Measurements from ENCODE around the gene ZNRF2.

ZNRF2 gene

GRCh38 chr7:30321089-30321881, 36.9 kb downstream of the ZNRF2 start:
- Histone ChIP-seq H3K4me3 (ENCODE audit: low read length) (peak overlapping the region; percentile 0), H3K36me3 (ENCODE audit: control insufficient read depth, insufficient read depth, low read length) (no peaks in the 10 kb centered on the region), H3K27ac (ENCODE audit: low read depth, low read length) (peak overlapping the region; percentile 61), H3K4me1 (ENCODE audit: control insufficient read depth, insufficient read depth, low read length) (peaks cover 6% of the 10 kb centered on the region), H3K27me3 (ENCODE audit: control insufficient read depth, insufficient read depth, low read length) (no peaks in the 10 kb centered on the region), H3K9ac (ENCODE audit: low read length) (no peak overlapping the region)

GRCh38 chr7:30321882-30322192, 37.4 kb downstream of the ZNRF2 start:
- Histone ChIP-seq H3K36me3 (ENCODE audit: control insufficient read depth, insufficient read depth, low read length) (no peaks in the 10 kb centered on the region), H3K4me1 (ENCODE audit: control insufficient read depth, insufficient read depth, low read length) (peaks cover 6% of the 10 kb centered on the region), H3K27ac (ENCODE audit: low read depth, low read length) (peak overlapping the region; percentile 61), H3K27me3 (ENCODE audit: control insufficient read depth, insufficient read depth, low read length) (no peaks in the 10 kb centered on the region), H3K4me3 (ENCODE audit: low read length) (peak overlapping the region; percentile 0), H3K9ac (ENCODE audit: low read length) (no peak overlapping the region)

GRCh38 chr7:30322271-30323005, 38.0 kb downstream of the ZNRF2 start:
- Histone ChIP-seq H3K4me3 (ENCODE audit: low read length) (peak overlapping the region; percentile 40), H3K27ac (ENCODE audit: low read depth, low read length) (no peak overlapping the region), H3K36me3 (ENCODE audit: control insufficient read depth, insufficient read depth, low read length) (no peaks in the 10 kb centered on the region), H3K9ac (ENCODE audit: low read length) (no peak overlapping the region), H3K4me1 (ENCODE audit: control insufficient read depth, insufficient read depth, low read length) (peaks cover 6% of the 10 kb centered on the region), H3K27me3 (ENCODE audit: control insufficient read depth, insufficient read depth, low read length) (no peaks in the 10 kb centered on the region)

GRCh38 chr7:30323006-30323355, 38.6 kb downstream of the ZNRF2 start:
- Histone ChIP-seq H3K9ac (ENCODE audit: low read length) (no peak overlapping the region), H3K27ac (ENCODE audit: low read depth, low read length) (no peak overlapping the region)

GRCh38 chr7:30327813-30328212, 43.4 kb downstream of the ZNRF2 start:
- Histone ChIP-seq H3K36me3 (ENCODE audit: control insufficient read depth, insufficient read depth, low read length) (no peaks in the 10 kb centered on the region), H3K27ac (ENCODE audit: low read depth, low read length) (no peak overlapping the region), H3K9ac (ENCODE audit: low read length) (no peak overlapping the region), H3K4me3 (ENCODE audit: low read length) (no peak overlapping the region), H3K4me1 (ENCODE audit: control insufficient read depth, insufficient read depth, low read length) (peaks cover under 1% of the 10 kb centered on the region), H3K27me3 (ENCODE audit: control insufficient read depth, insufficient read depth, low read length) (no peaks in the 10 kb centered on the region)

More at GRCh38 chr7:30323006-30323355, 38.6 kb downstream of the ZNRF2 start:
- Histone ChIP-seq H3K27me3 (ENCODE audit: control insufficient read depth, insufficient read depth, low read length) (no peaks in the 10 kb centered on the region), H3K4me3 (ENCODE audit: low read length) (no peak overlapping the region), H3K4me1 (ENCODE audit: control insufficient read depth, insufficient read depth, low read length) (peaks cover 6% of the 10 kb centered on the region), H3K36me3 (ENCODE audit: control insufficient read depth, insufficient read depth, low read length) (no peaks in the 10 kb centered on the region)

GRCh38 chr7:30328381-30328780, 44.0 kb downstream of the ZNRF2 start:
- Histone ChIP-seq H3K9ac (ENCODE audit: low read length) (no peak overlapping the region), H3K27me3 (ENCODE audit: control insufficient read depth, insufficient read depth, low read length) (no peaks in the 10 kb centered on the region), H3K36me3 (ENCODE audit: control insufficient read depth, insufficient read depth, low read length) (no peaks in the 10 kb centered on the region), H3K4me1 (ENCODE audit: control insufficient read depth, insufficient read depth, low read length) (no peaks in the 10 kb centered on the region), H3K4me3 (ENCODE audit: low read length) (no peak overlapping the region), H3K27ac (ENCODE audit: low read depth, low read length) (no peak overlapping the region)

GRCh38 chr7:30329716-30330115, 45.3 kb downstream of the ZNRF2 start:
- Histone ChIP-seq H3K4me3 (ENCODE audit: low read length) (no peak overlapping the region), H3K4me1 (ENCODE audit: control insufficient read depth, insufficient read depth, low read length) (no peaks in the 10 kb centered on the region), H3K36me3 (ENCODE audit: control insufficient read depth, insufficient read depth, low read length) (no peaks in the 10 kb centered on the region), H3K27me3 (ENCODE audit: control insufficient read depth, insufficient read depth, low read length) (no peaks in the 10 kb centered on the region), H3K9ac (ENCODE audit: low read length) (no peak overlapping the region), H3K27ac (ENCODE audit: low read depth, low read length) (no peak overlapping the region)

GRCh38 chr7:30330134-30331111, 46.0 kb downstream of the ZNRF2 start:
- Histone ChIP-seq H3K27me3 (ENCODE audit: control insufficient read depth, insufficient read depth, low read length) (no peaks in the 10 kb centered on the region), H3K27ac (ENCODE audit: low read depth, low read length) (no peak overlapping the region), H3K9ac (ENCODE audit: low read length) (no peak overlapping the region), H3K4me3 (ENCODE audit: low read length) (no peak overlapping the region), H3K36me3 (ENCODE audit: control insufficient read depth, insufficient read depth, low read length) (no peaks in the 10 kb centered on the region), H3K4me1 (ENCODE audit: control insufficient read depth, insufficient read depth, low read length) (no peaks in the 10 kb centered on the region)

GRCh38 chr7:30331338-30331737, 46.9 kb downstream of the ZNRF2 start:
- no peaks in the 10 kb centered on the region for H3K36me3 ChIP-seq (ENCODE audit: control insufficient read depth, insufficient read depth, low read length)
- no peak overlapping the region for H3K9ac ChIP-seq (ENCODE audit: low read length)
- no peaks in the 10 kb centered on the region for H3K27me3 ChIP-seq (ENCODE audit: control insufficient read depth, insufficient read depth, low read length)
- H3K27ac ChIP-seq (ENCODE audit: low read depth, low read length), result no peak overlapping the region
- no peaks in the 10 kb centered on the region for H3K4me1 ChIP-seq (ENCODE audit: control insufficient read depth, insufficient read depth, low read length)
- H3K4me3 ChIP-seq (ENCODE audit: low read length), result no peak overlapping the region

- H3K36me3 ChIP-seq (ENCODE audit: control insufficient read depth, insufficient read depth, low read length), result no peaks in the 10 kb centered on the region
- no peaks in the 10 kb centered on the region for H3K27me3 ChIP-seq (ENCODE audit: control insufficient read depth, insufficient read depth, low read length)
- no peak overlapping the region for H3K4me3 ChIP-seq (ENCODE audit: low read length)
- no peak overlapping the region for H3K9ac ChIP-seq (ENCODE audit: low read length)
- no peak overlapping the region for H3K27ac ChIP-seq (ENCODE audit: low read depth, low read length)
- no peaks in the 10 kb centered on the region for H3K4me1 ChIP-seq (ENCODE audit: control insufficient read depth, insufficient read depth, low read length)
Observed at GRCh38 chr7:30332549-30332948, 48.2 kb downstream of the ZNRF2 start.

GRCh38 chr7:30335763-30336487, 51.5 kb downstream of the ZNRF2 start:
- H3K9ac ChIP-seq (ENCODE audit: low read length), result no peak overlapping the region
- no peaks in the 10 kb centered on the region for H3K4me1 ChIP-seq (ENCODE audit: control insufficient read depth, insufficient read depth, low read length)
- H3K4me3 ChIP-seq (ENCODE audit: low read length), result no peak overlapping the region
- no peaks in the 10 kb centered on the region for H3K36me3 ChIP-seq (ENCODE audit: control insufficient read depth, insufficient read depth, low read length)
- H3K27me3 ChIP-seq (ENCODE audit: control insufficient read depth, insufficient read depth, low read length), result no peaks in the 10 kb centered on the region
- H3K27ac ChIP-seq (ENCODE audit: low read depth, low read length), result no peak overlapping the region

GRCh38 chr7:30344513-30344912, 60.1 kb downstream of the ZNRF2 start:
- no peak overlapping the region for H3K9ac ChIP-seq (ENCODE audit: low read length)

More at GRCh38 chr7:30344513-30344912, 60.1 kb downstream of the ZNRF2 start:
- Histone ChIP-seq H3K27me3 (ENCODE audit: control insufficient read depth, insufficient read depth, low read length) (no peaks in the 10 kb centered on the region), H3K27ac (ENCODE audit: low read depth, low read length) (no peak overlapping the region), H3K4me3 (ENCODE audit: low read length) (no peak overlapping the region), H3K36me3 (ENCODE audit: control insufficient read depth, insufficient read depth, low read length) (no peaks in the 10 kb centered on the region), H3K4me1 (ENCODE audit: control insufficient read depth, insufficient read depth, low read length) (no peaks in the 10 kb centered on the region)
